Motor neuron (in vitro differentiated cells): ENCODE measurements around the gene BCAS3. TPM values are rescaled to one million over a fixed set of nuclear protein-coding genes. Genes with fewer than 3 reads are reported as not detected.
"Not testable (repeated sequence)": the region's sequence is repeated elsewhere in the genome, so short reads cannot be mapped to it uniquely, and the experiment has no call there.

Experiments
- ATAC-seq, 8 experiments: fragments of 200-7000 bp; cut with Tn5 transposase; replicated peaks in 6 of 8; 2 replicates each; pipeline ENCODE4 v1.8.0; 2021; ENCODE audit warnings: mild to moderate bottlenecking in 8 of 8, moderate library complexity in 8 of 8
- H3K27ac ChIP-seq, 2 donors: fragments of 250-450 bp; sonication (Bioruptor Pico); 2 replicates each; pipeline ENCODE4 v1.9.0; 2021; ENCODE audit warnings: antibody characterized with exemption in 2 of 2, mild to moderate bottlenecking in 2 of 2, moderate library complexity in 1 of 2
- H3K4me1 ChIP-seq, 2 donors: fragments of 250-450 bp; sonication (Bioruptor Pico); replicated peaks in 1 of 2; 2 replicates each; pipeline ENCODE4 v1.6.1; 2021; ENCODE audit warnings: antibody characterized with exemption in 2 of 2, mild to moderate bottlenecking in 2 of 2, moderate library complexity in 1 of 2
- H3K4me3 ChIP-seq, 5 donors: fragments of 250-450 bp; sonication (Bioruptor Pico); 2 replicates each; pipeline ENCODE4 v1.9.0; 2021; ENCODE audit warnings: antibody characterized with exemption in 5 of 5, mild to moderate bottlenecking in 5 of 5, moderate library complexity in 4 of 5
- WGBS, 10 experiments: fragments of 450-650 bp; shearing (Covaris generic); methylation state at CpG; one replicate each; pipeline ENCODE4 v1.0.0; 2022; 5-methylcytosine and 5-hydroxymethylcytosine counted together
- in situ Hi-C, 9 experiments: fragments of 400-800 bp; cut with MboI; loops; one replicate each; pipeline ENCODE4 v1.15.0; 2021; ENCODE audit warnings: low sequenced_read_pairs in 9 of 9, low pct_unique_long_range_greater_than_20kb in 2 of 9; ENCODE audit not compliant: unreplicated experiment in 9 of 9
- total RNA-seq, 8 experiments: library from RNA; unstranded; fragments of 300-600 nt; gene quantifications; 2 replicates each; pipeline versions ENCODE4 v1.2.3 to v1.2.4, GENCODE V29; 2022

The BCAS3 gene
- total RNA-seq, 8 experiments from 2014 or later: 18.1 to 45.4 (median 26.8) TPM

DNA sequence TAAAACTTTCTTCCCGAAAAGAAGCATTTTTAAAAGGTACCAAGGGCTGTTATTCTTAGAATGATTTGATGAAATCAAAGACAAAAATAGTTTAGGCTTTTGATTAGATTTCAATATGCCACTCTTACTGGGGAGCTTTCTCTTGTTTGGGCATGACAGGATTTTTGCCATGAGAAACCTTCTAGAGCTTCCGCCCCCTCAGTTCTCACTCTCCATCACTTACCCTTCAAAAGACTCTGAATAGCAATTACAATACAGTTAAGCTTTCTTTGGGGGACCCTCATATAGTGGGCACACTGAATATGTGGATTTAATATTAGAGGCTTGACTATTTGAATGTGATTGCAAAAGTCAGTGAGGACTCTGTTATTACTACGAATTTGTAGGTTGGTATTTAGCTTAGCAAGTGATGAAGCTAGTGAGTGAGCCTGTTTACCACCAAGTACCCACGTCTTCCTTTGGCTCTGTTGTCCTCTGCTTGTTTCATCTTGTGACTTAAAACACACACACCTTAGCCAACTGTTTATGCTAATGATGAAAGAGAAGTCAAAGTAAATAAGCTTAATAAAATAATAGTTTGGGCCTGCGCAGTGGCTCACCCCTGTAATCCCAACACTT is 563.3 kb downstream of the BCAS3 start:
- ATAC-seq: no peak
- 73 to 100% (median 89%) methylated on average over 1 to 5 of the region's 5 CpGs for WGBS, 10 experiments
- Histone ChIP-seq H3K4me3 (no peak overlapping the region), H3K27ac (no peak overlapping the region), H3K4me1 (peaks cover 3 to 4% of the 10 kb centered on the region in 2 donors)
- in situ Hi-C loops: no loop called here

DNA sequence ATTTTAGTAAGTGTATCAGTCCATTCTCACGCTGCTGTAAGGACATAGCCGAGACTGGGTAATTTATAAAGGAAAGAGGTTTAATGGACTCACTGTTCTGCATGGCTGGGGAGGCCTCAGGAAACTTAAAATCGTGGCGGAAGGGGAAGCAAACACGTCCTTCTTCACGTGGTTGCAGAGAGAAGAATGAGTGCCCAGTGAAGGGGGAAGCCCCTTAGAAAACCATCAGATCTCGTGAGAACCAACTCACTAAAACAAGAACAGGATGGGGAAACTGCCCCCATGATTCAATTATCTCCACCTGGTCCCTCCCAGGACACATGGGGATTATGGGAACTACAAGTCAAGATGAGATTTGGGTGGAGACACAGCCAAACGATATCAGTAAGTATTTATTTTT is 567.3 kb downstream of the BCAS3 start:
- in situ Hi-C loops, ATAC-seq, H3K4me3 ChIP-seq, H3K4me1 ChIP-seq, H3K27ac ChIP-seq: not testable (repeated sequence)
- WGBS, 10 experiments: 60 to 95% (median 80%) methylated on average over 2 to 8 of the region's 8 CpGs

DNA sequence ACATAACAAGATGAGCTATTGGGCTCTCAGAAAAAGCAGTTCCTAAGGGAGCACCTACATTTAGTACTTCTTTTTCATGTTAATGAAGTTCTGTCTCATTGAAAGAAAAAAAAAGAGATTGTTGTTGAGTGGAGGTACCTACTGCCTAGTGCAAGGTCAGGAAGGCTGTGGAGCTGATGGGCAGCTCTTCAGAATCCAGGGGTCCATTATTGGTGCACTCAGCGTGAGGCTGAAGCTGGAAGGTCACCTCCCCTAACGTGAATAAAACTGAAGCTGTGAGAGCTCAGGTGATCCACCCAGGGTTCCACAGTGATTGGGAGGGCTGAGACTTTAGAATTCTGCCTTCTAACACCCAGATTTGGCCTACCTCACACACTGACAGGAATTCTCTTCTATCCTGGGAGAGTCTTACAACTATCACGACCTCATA is 568.1 kb downstream of the BCAS3 start:
- 58 to 83% (median 67%) methylated on average over 1 to 3 of the region's 3 CpGs; no CpG with 5 or more reads in 5 of the 10 experiments for WGBS, 10 experiments
- Histone ChIP-seq H3K4me3 (no peak overlapping the region), H3K4me1 (no peaks in the 10 kb centered on the region), H3K27ac (no peak overlapping the region)
- in situ Hi-C loops: no loop called here
- ATAC-seq: no peak

DNA sequence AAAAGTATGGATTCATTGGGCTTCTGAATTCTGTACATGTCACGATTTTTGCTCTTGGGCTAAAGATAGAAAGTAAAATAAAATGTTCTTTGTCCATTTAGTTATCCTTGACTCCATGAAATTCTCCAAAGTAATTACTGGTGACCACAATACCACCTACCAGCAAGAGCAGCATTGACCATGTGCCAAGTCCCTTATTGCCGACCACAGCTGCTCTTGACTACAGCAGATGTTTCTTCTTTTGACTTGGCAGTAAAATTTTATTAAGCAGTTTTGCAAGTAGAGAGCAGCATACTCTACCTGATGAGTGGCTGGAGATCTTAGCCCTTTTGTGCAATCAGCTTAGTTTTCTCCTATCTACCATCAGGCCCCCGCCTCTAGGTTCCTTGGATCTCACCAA is 569.8 kb downstream of the BCAS3 start:
- H3K4me1 ChIP-seq: peaks cover 0 to 3% of the 10 kb centered on the region in 2 donors
- no peak for ATAC-seq
- in situ Hi-C loops: no loop called here
- H3K4me3 ChIP-seq: no peak overlapping the region
- H3K27ac ChIP-seq: no peak overlapping the region
- WGBS, 10 experiments: 13 to 100% (median 90%) methylated on average over 1 to 3 of the region's 3 CpGs; no CpG with 5 or more reads in 1 of the 10 experiments

DNA sequence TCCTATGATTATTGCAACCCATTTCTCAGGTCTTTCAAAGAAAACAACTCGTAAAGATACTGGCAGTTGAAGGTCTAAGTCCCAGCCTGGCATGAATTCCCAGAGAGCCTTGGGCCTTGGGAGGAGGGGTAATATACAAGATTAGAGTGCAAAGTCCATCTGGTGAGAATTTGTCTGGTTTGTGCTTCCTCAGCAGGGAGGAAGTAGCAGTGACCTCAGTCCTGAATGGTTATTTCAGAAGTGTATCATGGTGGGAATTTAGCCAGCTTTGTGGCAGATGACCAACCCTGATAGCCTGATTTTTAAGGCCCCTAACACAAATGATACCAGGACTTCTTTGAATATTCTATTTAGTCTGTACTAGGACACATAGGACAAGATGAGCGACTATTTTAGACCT is 570.7 kb downstream of the BCAS3 start:
- 78 to 100% (median 100%) methylated on average over 1 to 2 of the region's 2 CpGs; no CpG with 5 or more reads in 2 of the 10 experiments for WGBS, 10 experiments
- Histone ChIP-seq H3K27ac (no peak overlapping the region), H3K4me1 (peaks cover 0 to 4% of the 10 kb centered on the region in 2 donors), H3K4me3 (no peak overlapping the region)
- in situ Hi-C loops: no loop called here
- ATAC-seq: peak in 1 of 8 experiments; percentile 36

DNA sequence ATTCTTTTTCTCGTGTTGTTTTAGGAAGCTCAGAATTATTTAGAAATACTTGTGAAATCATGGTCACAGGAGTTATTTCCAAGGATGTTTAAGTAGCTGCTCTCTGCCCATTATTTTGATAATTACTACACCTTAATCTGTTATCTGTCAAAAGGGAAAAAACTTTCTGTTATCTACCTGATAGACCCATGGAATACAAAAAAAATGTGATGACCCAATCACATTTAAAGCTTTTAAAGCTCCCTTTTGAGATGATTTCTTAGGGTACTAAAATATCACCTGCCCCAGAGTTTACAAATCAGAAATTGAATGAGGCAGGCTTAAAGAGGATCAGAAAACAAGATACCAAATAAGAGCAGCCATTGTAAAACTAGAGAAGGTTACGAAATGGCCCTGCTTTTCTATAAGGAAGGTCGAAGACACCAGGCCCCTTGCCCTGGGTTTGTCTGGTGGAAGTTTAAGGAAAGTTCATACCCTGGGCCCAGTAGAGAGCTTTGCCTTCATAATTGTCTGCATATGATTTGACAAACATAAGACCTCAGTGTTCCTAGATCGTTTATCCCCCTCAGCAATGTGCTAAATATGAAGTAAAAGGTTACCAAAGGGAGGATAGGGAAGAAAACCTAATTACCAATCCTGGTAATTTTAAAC is 572.1 kb downstream of the BCAS3 start:
- no peak for ATAC-seq
- WGBS, 10 experiments: 45 to 100% (median 84%) methylated on average over 1 to 4 of the region's 4 CpGs
- no peak overlapping the region for H3K27ac ChIP-seq
- in situ Hi-C loops: no loop called here
- peaks cover 0 to 9% of the 10 kb centered on the region in 2 donors for H3K4me1 ChIP-seq
- H3K4me3 ChIP-seq: no peak overlapping the region

DNA sequence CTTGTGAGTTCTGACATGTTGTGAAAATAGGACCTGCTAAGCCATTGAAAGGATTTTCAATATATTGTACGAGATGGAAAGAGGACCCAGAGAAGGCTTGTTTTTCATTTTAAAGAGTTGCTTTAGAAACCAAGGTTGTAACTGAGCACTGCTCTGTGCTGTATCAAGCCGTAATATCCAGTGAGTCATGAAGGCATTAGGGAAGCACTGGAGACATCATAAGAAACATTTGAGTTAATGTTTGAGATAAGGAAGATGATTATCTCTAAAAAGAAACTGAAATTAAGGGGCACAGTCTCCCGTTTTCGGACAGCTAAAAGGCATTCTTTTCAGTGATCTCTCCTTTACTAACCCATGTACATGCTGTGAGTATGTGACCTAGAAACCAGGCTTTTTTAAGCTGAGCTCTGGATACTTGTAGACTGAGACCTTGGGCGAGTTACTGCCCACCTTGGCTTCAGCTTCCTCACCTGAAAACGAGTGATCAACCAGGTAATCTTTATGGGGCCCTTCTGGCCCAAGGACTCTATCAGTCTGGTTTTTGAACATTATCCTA is 572.8 kb downstream of the BCAS3 start:
- in situ Hi-C loops: no loop called here
- WGBS, 10 experiments: 47 to 83% (median 68%) methylated on average over 1 to 6 of the region's 6 CpGs
- peak in 1 of 8 experiments; percentile 20 for ATAC-seq
- no peak overlapping the region for H3K27ac ChIP-seq
- H3K4me3 ChIP-seq: no peak overlapping the region
- peaks cover 0 to 12% of the 10 kb centered on the region in 2 donors for H3K4me1 ChIP-seq

DNA sequence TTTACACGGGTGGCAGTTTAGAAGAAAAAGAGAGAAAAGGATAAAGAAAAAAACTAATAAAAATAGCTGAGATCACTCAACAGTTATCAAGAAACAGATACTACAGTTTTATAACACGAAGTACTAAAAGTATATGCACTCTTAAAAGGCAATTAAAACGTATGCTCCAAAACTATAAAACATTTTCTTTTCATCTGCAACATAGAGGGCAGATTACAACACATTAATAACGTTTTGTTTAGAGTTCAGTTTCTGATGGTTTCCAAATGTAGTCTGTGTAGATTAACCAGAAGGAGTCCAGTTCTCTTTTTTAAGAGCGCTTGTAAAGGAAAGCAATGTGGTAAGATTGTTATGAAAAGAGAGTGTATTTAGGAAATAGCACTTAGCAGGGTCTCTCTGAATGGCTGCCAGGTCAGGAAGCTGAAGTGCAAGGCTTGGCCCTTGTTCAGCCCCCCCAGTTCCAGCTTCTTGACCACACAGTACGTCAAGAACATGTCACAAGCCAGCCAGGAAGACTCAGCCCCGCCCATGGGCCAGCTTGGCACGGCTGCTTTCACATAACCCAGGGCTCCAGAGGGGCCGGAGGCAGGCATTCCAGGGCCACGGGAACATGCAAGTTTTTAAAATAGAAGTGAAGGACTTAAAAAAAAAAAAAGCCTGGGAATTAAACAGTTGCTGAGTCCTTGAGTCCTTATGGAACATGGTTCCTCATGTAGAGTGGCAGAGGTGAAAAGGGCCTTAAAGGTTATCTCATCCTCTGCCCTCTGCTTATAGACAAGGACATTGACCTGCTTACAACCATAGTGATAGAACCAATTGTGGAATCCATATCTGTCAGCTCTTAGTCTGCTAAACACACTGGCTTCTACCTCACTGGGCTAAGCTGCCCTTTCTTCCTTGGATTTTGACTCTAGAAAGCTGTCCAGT is 574.6 kb downstream of the BCAS3 start:
- in situ Hi-C loops: no loop called here
- H3K4me3 ChIP-seq: no peak overlapping the region
- H3K27ac ChIP-seq: no peak overlapping the region
- WGBS, 10 experiments: 21 to 85% (median 73%) methylated on average over 2 to 10 of the region's 10 CpGs
- H3K4me1 ChIP-seq: peaks cover 0 to 12% of the 10 kb centered on the region in 2 donors
- peak in 3 of 8 experiments; percentile 47 to 97 (median 84) for ATAC-seq

DNA sequence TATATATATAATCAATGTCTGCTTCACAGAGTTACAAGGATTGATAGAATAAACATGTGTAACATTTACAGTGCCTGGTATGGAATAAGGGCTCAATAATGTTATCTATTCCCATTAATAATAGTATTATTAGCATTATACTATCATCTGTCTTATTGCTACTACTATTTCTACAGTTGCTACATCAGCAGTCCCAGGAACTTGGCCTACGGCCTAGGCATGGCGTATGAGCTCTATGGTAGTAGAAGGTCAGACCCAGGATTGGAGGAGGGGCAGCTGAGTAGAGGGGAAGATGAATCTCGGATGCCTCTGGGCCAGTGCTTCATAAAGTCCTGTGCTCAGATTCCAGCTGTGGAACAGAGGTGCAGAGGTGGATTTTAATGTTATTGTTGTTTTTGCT is 575.7 kb downstream of the BCAS3 start:
- no peak for ATAC-seq
- in situ Hi-C loops: no loop called here
- 81 to 100% (median 100%) methylated on average over 1 to 3 of the region's 3 CpGs; no CpG with 5 or more reads in 2 of the 10 experiments for WGBS, 10 experiments
- H3K4me3 ChIP-seq: no peak overlapping the region
- peaks cover 0 to 12% of the 10 kb centered on the region in 2 donors for H3K4me1 ChIP-seq
- no peak overlapping the region for H3K27ac ChIP-seq

DNA sequence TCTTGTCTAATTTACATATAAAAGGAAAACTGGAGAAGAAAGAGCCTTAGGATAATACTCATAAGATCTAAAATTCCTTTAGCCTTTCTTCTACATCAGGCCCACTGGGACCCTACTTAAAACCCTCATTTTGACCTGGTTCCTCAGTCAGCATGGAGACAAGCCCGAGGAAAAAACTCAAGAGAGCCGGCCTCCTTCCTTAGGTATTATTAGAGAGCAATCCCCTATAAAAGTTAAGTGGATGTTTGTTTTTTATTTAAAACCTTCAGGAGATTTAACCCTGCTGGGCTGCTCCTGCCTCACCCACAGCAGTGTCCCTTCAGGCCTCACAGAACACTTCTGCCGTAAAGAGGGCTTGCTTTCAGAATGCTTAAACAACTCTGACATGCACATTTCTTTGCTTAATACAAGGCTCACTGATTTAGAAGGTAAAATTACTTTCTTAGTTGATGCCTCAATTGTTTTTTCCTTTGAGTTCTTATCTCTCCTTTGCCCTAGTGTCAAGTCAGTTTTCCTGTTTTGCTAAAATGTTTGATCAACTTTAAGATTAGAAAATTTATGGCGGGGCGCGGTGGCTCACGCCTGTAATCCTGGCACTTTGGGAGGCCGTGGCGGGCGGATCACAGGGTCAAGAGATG is 576.4 kb downstream of the BCAS3 start:
- H3K27ac ChIP-seq: no peak overlapping the region
- WGBS, 10 experiments: 76 to 100% (median 86%) methylated on average over 1 to 10 of the region's 10 CpGs; no CpG with 5 or more reads in 3 of the 10 experiments
- in situ Hi-C loops: no loop called here
- peaks cover 0 to 12% of the 10 kb centered on the region in 2 donors for H3K4me1 ChIP-seq
- H3K4me3 ChIP-seq: no peak overlapping the region
- ATAC-seq: no peak

DNA sequence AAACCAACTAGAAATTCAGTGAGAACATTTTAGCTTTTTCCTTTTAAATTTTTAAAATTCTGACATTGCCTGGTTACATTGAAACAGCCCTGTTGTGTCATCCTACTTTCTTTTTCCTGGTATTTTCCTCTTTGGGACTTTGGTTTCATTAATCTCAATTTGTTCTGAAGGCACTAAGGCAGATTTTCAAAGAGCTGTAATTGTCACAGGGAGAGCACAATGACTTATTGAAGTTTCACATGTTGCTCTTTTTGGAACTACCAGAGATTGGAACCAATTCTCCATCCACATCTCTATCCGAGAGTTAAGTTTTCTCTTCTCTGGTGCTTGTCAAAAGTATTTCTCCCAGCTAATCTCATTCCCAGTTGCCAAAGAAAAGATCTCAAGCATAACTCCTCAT is 577.3 kb downstream of the BCAS3 start:
- in situ Hi-C loops: no loop called here
- peak in 1 of 8 experiments; percentile 52 for ATAC-seq
- WGBS, 10 experiments: 60 to 100% (median 67%) methylated on average over 1 of the region's 1 CpG; no CpG with 5 or more reads in 3 of the 10 experiments

DNA sequence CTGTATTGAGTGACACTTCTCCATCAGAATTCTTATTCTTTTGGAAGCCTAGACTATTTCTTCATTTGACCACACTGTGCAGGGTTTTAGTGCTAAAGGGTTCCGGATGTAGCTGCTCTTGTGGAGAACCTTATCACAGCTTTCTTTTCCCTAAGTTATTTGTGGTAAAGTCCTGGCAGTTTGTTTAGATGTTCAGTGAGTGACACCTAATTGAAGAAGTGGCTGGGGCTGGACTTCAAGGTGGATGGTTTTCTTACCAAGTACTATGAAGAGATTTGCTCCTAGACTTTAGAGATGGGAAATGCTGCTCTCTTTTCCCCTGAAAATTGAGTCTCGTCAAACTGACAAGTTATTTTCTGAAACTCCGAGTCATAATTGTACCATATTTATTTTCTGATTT is 578.0 kb downstream of the BCAS3 start:
- H3K4me1 ChIP-seq: peaks cover 0 to 12% of the 10 kb centered on the region in 2 donors
- in situ Hi-C loops: no loop called here
- ATAC-seq: no peak
- H3K27ac ChIP-seq: no peak overlapping the region
- no peak overlapping the region for H3K4me3 ChIP-seq
- WGBS, 10 experiments: 82 to 100% (median 93%) methylated on average over 1 to 3 of the region's 3 CpGs

More for the DNA sequence above, 577.3 kb downstream of the BCAS3 start:
- no peak overlapping the region for H3K4me3 ChIP-seq
- H3K4me1 ChIP-seq: peaks cover 0 to 12% of the 10 kb centered on the region in 2 donors
- H3K27ac ChIP-seq: no peak overlapping the region
